Daoy (cell line): ENCODE measurements around the gene ZNF609. TPM values are rescaled to one million over a fixed set of nuclear protein-coding genes. Genes with fewer than 3 reads are reported as not detected.
A peak's percentile ranks its signal among the peaks of the same experiment; 100 is the strongest.

ENCODE experiments used
- DNase-seq: peaks from one replicate; pipeline ENCODE4 v3.0.0-alpha.2; 2015; ENCODE audit warnings: low read depth
- total RNA-seq: library from RNA; depleted of rRNA; stranded (reverse); fragments of >200 nt; shearing (Covaris generic); gene quantifications from 2 replicates; pipeline ENCODE4 v1.2.3, GENCODE V29; 2014; rRNA removed

ZNF609 gene
- total RNA-seq, 1 experiment from 2014 or later, result 9.6 TPM

- DNase-seq, result no peak
Observed at GRCh38 chr15:64720188-64720587, 259.8 kb downstream of the ZNF609 start.

GRCh38 chr15:64730151-64730550 is 269.8 kb downstream of the ZNF609 start:
- no peak for DNase-seq

- DNase-seq, result peak; percentile 80
Observed at GRCh38 chr15:64731012-64731804, 270.8 kb downstream of the ZNF609 start.

- no peak for DNase-seq
Observed at GRCh38 chr15:64731805-64732151, 271.4 kb downstream of the ZNF609 start.

GRCh38 chr15:64732156-64732860 is 271.9 kb downstream of the ZNF609 start:
- DNase-seq, result no peak

Other genes starting within 250 kb of the ZNF609 start
- 9.1 and 10.7 TPM in 2 replicates for gene CSNK1G1, start 104.4 kb upstream of the ZNF609 start, total RNA-seq
- gene PCLAF, start 79.1 kb upstream of the ZNF609 start, total RNA-seq, result 56.8 and 61.5 TPM in 2 replicates
- 11.4 and 13.5 TPM in 2 replicates for gene TRIP4, start 72.7 kb upstream of the ZNF609 start, total RNA-seq